HG03135 (cell line): Measurements from ENCODE around the gene CXCR2.
"Not testable (repeated sequence)": the region's sequence is repeated elsewhere in the genome, so short reads cannot be mapped to it uniquely, and the experiment has no call there.

Source experiments
- ATAC-seq: cut with Tn5 transposase; IDR thresholded peaks from one replicate; pipeline ENCODE4 v1.9.1; 2021; ENCODE audit warnings: mild to moderate bottlenecking, moderate library complexity; ENCODE audit not compliant: unreplicated experiment

CXCR2 gene

GRCh38 chr2:218125626-218126080 lies at the start of gene CXCR2:
Gene CXCR2, plus strand, starts transcription at chr2:218126028. Its CDS starts 8,774 bp downstream, at chr2:218134802.
- ATAC-seq: no peak

- no peak for ATAC-seq
Observed at GRCh38 chr2:218077464-218078216, 48.2 kb upstream of the CXCR2 start.

- ATAC-seq: no peak
Observed at GRCh38 chr2:218079943-218080913, 45.6 kb upstream of the CXCR2 start.

- peak; percentile 93 for ATAC-seq
Observed at GRCh38 chr2:218081063-218081462, 44.8 kb upstream of the CXCR2 start.

- no peak for ATAC-seq
Observed at GRCh38 chr2:218081695-218082094, 44.1 kb upstream of the CXCR2 start.

- no peak for ATAC-seq
Observed at GRCh38 chr2:218082586-218083351, 43.1 kb upstream of the CXCR2 start.

- ATAC-seq: no peak
Observed at GRCh38 chr2:218083352-218083676, 42.5 kb upstream of the CXCR2 start.

GRCh38 chr2:218086478-218086877 lies 39.4 kb upstream of the CXCR2 start:
- ATAC-seq: no peak

GRCh38 chr2:218089259-218089658 lies 36.6 kb upstream of the CXCR2 start:
- ATAC-seq: no peak

GRCh38 chr2:218091746-218092145 lies 34.1 kb upstream of the CXCR2 start:
- ATAC-seq: no peak

- ATAC-seq: no peak
Observed at GRCh38 chr2:218093879-218094278, 31.9 kb upstream of the CXCR2 start.

- no peak for ATAC-seq
Observed at GRCh38 chr2:218095853-218096252, 30.0 kb upstream of the CXCR2 start.

- ATAC-seq: no peak
Observed at GRCh38 chr2:218097975-218098374, 27.9 kb upstream of the CXCR2 start.

- ATAC-seq: not testable (repeated sequence)
Observed at GRCh38 chr2:218108834-218109233, 17.0 kb upstream of the CXCR2 start.

GRCh38 chr2:218121789-218122188 lies 4.0 kb upstream of the CXCR2 start:
- ATAC-seq: not testable (repeated sequence)

- ATAC-seq: not testable (repeated sequence)
Observed at GRCh38 chr2:218122286-218122685, 3.5 kb upstream of the CXCR2 start.

- no peak for ATAC-seq
Observed at GRCh38 chr2:218123986-218124385, 1.8 kb upstream of the CXCR2 start.

GRCh38 chr2:218125095-218125494 lies 733 bp upstream of the CXCR2 start:
- ATAC-seq: no peak

GRCh38 chr2:218127929-218128455 lies 2.2 kb downstream of the CXCR2 start:
- ATAC-seq: no peak

GRCh38 chr2:218128781-218129457 lies 3.1 kb downstream of the CXCR2 start:
- ATAC-seq: no peak
